Stimulated activated CD4-positive, alpha-beta T cell treated with anti-CD3 and anti-CD28 coated beads, Interleukin-15, amount 100 ng/mL, for 48 hours (primary cell): ENCODE measurements around the gene LATS2.
"Not testable (repeated sequence)": the region's sequence is repeated elsewhere in the genome, so short reads cannot be mapped to it uniquely, and the experiment has no call there.

ENCODE experiments used
- DNase-seq, 2 donors: peaks; one replicate each; pipeline ENCODE4 v3.0.0-alpha.2; 2020; ENCODE audit warnings: low read depth in 2 of 2

LATS2 gene

GRCh38 chr13:20967340-20967739, 94.0 kb downstream of the LATS2 start:
- no peak for DNase-seq

GRCh38 chr13:20964904-20965303, 96.5 kb downstream of the LATS2 start:
- DNase-seq: no peak

- DNase-seq: not testable (repeated sequence)
Measured at GRCh38 chr13:20961663-20962062, 99.7 kb downstream of the LATS2 start.

GRCh38 chr13:20960663-20961309, 100.6 kb downstream of the LATS2 start:
- DNase-seq: no peak

- DNase-seq: not testable (repeated sequence)
Measured at GRCh38 chr13:20957049-20957620, 104.3 kb downstream of the LATS2 start.

- DNase-seq: no peak
Measured at GRCh38 chr13:20955496-20955895, 105.9 kb downstream of the LATS2 start.

- no peak for DNase-seq
Measured at GRCh38 chr13:20953245-20953931, 108.0 kb downstream of the LATS2 start.

- DNase-seq: no peak
Measured at GRCh38 chr13:20952838-20953237, 108.5 kb downstream of the LATS2 start.

- not testable (repeated sequence) for DNase-seq
Measured at GRCh38 chr13:20948001-20948400, 113.4 kb downstream of the LATS2 start.

- no peak for DNase-seq
Measured at GRCh38 chr13:20945952-20946383, 115.4 kb downstream of the LATS2 start.

- no peak for DNase-seq
Measured at GRCh38 chr13:20942938-20943559, 118.3 kb downstream of the LATS2 start.

GRCh38 chr13:20940511-20940910, 120.9 kb downstream of the LATS2 start:
- DNase-seq: not testable (repeated sequence)

GRCh38 chr13:20940083-20940482, 121.3 kb downstream of the LATS2 start:
- no peak for DNase-seq

GRCh38 chr13:20939662-20940061, 121.7 kb downstream of the LATS2 start:
- DNase-seq: no peak

- no peak for DNase-seq
Measured at GRCh38 chr13:20938302-20938701, 123.1 kb downstream of the LATS2 start.

GRCh38 chr13:20927596-20928257, 133.7 kb downstream of the LATS2 start:
- no peak for DNase-seq

GRCh38 chr13:20925395-20925790, 136.0 kb downstream of the LATS2 start:
- DNase-seq: not testable (repeated sequence)

- peak; percentile 41 to 71 for DNase-seq
Measured at GRCh38 chr13:20924758-20925394, 136.5 kb downstream of the LATS2 start.

GRCh38 chr13:20923272-20923671, 138.1 kb downstream of the LATS2 start:
- no peak for DNase-seq
